ENCODE data around the gene MPC1.
"Not testable (repeated sequence)": the region's sequence is repeated elsewhere in the genome, so short reads cannot be mapped to it uniquely, and the experiment has no call there.

MPC1 gene

DNA sequence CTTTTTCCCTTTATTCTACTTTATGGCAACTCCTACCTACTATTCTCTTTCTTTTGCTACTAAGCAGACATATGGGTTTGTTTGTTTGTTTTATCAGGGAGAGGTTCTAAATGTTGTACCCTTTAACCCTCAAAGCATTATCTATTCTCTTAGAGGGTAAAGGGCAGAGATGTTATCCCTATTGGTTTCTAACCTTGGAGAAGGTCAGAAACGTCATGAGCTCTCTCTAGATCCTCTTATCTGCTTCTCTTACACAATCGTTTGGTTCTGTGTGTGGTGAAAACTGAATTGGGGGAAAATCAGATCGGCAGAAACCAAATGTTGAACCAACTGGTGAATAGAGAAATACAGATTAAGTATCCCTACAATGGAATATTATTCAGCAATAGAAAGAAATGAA lies 6.4 kb upstream of the MPC1 start:
- TF ChIP-seq, protein P1, sequence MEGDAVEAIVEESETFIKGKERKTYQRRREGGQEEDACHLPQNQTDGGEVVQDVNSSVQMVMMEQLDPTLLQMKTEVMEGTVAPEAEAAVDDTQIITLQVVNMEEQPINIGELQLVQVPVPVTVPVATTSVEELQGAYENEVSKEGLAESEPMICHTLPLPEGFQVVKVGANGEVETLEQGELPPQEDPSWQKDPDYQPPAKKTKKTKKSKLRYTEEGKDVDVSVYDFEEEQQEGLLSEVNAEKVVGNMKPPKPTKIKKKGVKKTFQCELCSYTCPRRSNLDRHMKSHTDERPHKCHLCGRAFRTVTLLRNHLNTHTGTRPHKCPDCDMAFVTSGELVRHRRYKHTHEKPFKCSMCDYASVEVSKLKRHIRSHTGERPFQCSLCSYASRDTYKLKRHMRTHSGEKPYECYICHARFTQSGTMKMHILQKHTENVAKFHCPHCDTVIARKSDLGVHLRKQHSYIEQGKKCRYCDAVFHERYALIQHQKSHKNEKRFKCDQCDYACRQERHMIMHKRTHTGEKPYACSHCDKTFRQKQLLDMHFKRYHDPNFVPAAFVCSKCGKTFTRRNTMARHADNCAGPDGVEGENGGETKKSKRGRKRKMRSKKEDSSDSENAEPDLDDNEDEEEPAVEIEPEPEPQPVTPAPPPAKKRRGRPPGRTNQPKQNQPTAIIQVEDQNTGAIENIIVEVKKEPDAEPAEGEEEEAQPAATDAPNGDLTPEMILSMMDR (IDR thresholded peaks at IDR 0.05; ENCODE audit: low read depth, low read length, missing control alignments), result no peak
- H3K4me3 ChIP-seq (replicated peaks; ENCODE audit: low read depth, low read length), result no peak overlapping the region
- DNase-seq (ENCODE audit: extremely low read depth, low read depth), result no peak

- H3K4me3 ChIP-seq (replicated peaks; ENCODE audit: low read depth, low read length), result no peak overlapping the region
- TF ChIP-seq, protein P1 (IDR thresholded peaks at IDR 0.05; ENCODE audit: low read depth, low read length, missing control alignments), result no peak
- DNase-seq (ENCODE audit: extremely low read depth, low read depth), result no peak
Observed at GRCh38 chr6:166388290-166389004, 5.7 kb upstream of the MPC1 start.

GRCh38 chr6:166387642-166388289 lies 5.0 kb upstream of the MPC1 start:
- H3K4me3 ChIP-seq (replicated peaks; ENCODE audit: low read depth, low read length), result no peak overlapping the region
- DNase-seq (ENCODE audit: extremely low read depth, low read depth), result no peak
- TF ChIP-seq, protein P1 (IDR thresholded peaks at IDR 0.05; ENCODE audit: low read depth, low read length, missing control alignments), result no peak

DNA sequence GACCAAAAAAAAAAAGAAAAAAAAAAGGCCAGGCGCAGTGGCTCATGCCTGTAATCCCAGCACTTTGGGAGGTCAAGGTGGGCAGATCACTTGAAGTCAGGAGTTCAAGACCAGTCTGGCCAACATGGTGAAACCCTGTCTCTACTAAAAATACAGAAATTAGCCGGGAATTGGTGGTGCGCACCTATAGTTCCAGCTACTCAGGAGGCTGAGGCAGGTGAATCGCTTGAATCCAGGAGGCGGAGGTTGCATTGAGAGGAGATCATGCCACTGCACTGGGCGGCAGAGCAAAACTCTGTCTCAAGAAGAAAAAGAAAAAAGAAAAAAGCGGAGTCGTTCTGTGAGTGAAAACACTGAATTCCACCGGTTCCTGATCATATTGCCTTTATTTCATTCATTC lies 4.4 kb upstream of the MPC1 start:
- DNase-seq (ENCODE audit: extremely low read depth, low read depth); H3K4me3 ChIP-seq (replicated peaks; ENCODE audit: low read depth, low read length): not testable (repeated sequence)

GRCh38 chr6:166386111-166386510 lies 3.4 kb upstream of the MPC1 start:
- H3K4me3 ChIP-seq (replicated peaks; ENCODE audit: low read depth, low read length), result no peak overlapping the region
- TF ChIP-seq, protein P1 (IDR thresholded peaks at IDR 0.05; ENCODE audit: low read depth, low read length, missing control alignments), result no peak
- no peak for DNase-seq (ENCODE audit: extremely low read depth, low read depth)

GRCh38 chr6:166383802-166384363 lies 1.1 kb upstream of the MPC1 start:
- DNase-seq (ENCODE audit: extremely low read depth, low read depth), result not testable (repeated sequence)
- peak overlapping the region; percentile 70 for H3K4me3 ChIP-seq (replicated peaks; ENCODE audit: low read depth, low read length)

- TF ChIP-seq, protein P1 (IDR thresholded peaks at IDR 0.05; ENCODE audit: low read depth, low read length, missing control alignments), result no peak
- no peak for DNase-seq (ENCODE audit: extremely low read depth, low read depth)
- H3K4me3 ChIP-seq (replicated peaks; ENCODE audit: low read depth, low read length), result peak overlapping the region; percentile 70
Observed at GRCh38 chr6:166382500-166382932, 224 bp downstream of the MPC1 start.
